NOMO-1 treated with DMSO at 0.1 percent for 48 hours (cell line): Measurements from ENCODE around the gene ACOT12.
"Not testable (repeated sequence)": the region's sequence is repeated elsewhere in the genome, so short reads cannot be mapped to it uniquely, and the experiment has no call there.

Source experiments
- DNase-seq: peaks from one replicate; lab custom pipeline; 2025; ENCODE audit not compliant: unreplicated experiment; lab: John Stamatoyannopoulos, UW

ACOT12 gene

DNA sequence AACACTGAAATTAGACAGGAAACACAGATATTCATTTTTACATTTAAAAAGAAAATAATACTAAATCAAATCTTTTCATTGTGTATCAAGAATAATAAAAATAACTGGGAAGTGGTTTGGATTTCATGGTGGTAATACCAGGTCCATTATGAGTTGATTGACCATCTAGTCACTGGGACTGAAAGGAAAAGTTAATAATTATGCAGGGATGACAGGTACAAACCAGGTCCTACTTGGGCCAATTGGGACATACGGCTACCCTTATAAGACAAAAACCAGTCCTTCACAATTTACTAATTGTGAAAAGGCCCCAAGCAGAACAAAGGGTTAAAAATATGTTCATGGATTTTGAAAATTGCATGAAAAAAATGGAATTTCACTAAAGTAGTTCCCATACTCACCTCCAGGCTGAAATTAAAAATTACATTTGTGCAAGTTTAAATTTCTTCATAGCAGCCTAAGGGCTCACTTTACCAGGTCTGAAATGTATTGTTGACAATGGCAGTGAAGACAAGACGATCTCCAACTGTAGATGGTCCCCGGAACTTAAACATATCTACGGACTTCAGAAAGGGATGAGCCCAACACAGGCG is 48.4 kb downstream of the ACOT12 start:
- DNase-seq: no peak

DNA sequence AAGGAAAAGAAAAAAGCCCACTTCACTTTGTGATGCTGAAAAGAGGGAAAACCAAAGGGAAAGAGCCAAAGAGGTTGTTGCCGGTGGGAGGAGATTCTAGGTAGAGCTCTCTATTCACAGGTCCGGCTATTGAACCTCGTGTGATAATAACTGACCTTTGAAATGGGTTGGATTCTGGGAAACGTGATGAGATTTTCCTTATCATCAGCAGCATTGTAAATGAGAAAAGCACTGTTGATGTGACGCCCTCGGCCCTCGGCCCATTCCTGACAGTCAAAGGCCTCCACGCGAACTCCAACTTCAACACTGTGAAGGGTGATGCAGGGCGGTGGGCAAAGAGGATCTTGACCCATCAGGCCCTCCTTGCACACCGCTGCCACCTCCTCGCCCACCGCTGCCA is 49.2 kb downstream of the ACOT12 start:
- no peak for DNase-seq

DNA sequence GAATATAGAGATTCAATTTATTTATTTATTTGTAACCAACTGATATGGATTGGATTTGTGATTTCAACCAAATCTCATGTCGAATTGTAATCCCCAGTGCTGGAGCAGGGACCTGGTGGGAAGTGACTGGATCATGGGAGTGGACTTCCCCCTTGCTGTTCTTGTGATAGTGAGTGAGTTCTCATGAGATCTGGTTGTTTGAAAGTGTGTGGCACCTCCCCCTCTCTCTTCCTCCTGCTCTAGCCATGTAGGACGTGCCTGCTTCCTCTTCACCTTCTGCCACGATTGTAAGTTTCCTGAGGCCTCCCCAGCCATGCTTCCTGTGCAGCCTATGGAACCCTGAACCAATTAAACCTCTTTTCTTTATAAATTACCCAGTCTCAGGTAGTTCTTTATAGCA is 55.7 kb downstream of the ACOT12 start:
- not testable (repeated sequence) for DNase-seq

DNA sequence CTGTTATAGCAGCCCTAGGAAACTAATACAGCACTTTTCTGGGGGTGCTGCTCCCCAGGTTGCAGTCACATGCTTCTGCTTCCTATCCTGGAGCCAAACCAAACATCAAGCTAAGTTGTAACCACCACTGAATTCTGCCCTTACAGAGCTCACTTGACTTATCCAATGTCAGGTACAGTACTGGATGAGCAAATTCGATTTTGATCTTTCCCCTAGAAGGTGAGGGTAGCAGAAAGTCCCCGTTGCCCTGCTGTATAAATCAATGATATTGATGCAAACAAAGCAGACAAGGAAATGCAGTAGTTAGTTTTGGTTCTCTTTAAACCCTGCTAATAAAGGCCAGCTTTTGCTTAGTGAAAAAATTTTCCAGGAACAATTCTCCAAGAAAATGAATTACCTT is 56.1 kb downstream of the ACOT12 start:
- DNase-seq: no peak

DNA sequence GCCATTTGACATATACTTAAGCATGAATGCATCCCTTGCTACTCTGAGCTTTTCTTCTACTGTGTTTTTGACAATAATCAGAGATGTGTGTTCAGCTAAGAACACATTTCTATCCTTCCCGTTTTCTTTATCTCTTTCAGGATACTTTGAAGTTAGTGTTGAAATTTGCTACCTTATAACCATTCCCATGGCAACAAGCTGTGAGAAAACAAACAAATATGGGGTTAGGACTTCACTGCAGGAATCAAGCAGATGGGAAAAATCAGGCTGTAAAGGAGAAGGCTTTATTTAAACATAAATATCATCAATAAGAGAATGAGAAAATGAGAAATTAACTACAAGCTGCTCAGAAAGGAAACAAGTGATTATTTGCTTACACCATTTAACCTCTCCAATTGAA is 57.4 kb downstream of the ACOT12 start:
- DNase-seq: no peak

DNA sequence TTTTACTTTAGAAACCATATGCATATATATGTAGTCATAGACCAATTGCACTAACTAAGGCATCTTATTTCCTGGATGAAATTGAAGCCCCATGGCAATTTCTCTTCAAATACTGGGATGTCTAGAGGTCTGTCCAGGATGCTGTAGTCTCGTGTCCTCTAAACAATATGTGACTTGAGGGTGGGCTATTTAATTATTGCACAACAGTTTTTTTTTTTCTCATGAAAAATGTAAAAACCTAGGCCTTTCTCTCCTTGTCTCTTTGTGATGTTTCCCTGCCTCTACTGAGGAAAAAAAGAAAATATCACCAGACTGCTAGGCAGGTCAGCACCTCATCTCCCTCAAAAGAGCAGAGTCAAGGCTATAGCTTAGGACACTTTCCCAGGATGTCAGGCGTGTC is 58.0 kb downstream of the ACOT12 start:
- no peak for DNase-seq

DNA sequence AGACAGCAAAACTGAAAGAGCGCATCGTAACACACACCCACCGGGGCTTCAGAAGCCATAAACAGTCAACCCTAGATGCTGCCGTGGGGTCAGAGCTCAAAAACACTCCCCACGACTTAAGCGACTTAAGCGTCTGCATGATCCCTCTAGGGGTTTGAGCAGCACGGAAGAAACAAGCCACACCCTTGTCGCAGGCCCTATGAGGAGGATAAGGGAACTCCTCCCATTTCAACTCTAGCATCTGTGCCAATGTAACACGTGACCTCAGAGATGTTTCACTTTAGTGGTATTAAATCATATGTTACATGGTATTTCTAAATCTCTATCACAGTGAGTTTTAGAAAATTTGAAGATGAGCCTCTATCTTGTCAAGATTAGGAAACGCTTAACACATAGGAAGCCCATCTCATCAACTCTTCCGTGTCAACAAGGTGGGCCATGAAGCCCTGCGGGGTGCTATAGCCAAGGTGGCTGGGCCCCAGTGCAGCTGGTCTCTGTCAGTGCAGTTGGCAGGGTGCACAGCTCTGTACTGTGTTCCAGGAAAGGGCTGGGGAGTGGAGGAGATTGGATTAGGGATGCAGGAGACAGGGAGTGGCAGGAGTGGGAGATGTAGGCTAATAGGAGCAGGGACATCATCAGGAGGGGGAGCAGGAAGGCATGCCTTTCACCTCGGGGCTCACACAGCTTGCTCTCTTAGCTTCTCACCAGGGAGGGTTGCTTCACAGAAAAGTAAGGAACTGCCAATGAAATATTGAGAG is 59.5 kb downstream of the ACOT12 start:
- DNase-seq: no peak

DNA sequence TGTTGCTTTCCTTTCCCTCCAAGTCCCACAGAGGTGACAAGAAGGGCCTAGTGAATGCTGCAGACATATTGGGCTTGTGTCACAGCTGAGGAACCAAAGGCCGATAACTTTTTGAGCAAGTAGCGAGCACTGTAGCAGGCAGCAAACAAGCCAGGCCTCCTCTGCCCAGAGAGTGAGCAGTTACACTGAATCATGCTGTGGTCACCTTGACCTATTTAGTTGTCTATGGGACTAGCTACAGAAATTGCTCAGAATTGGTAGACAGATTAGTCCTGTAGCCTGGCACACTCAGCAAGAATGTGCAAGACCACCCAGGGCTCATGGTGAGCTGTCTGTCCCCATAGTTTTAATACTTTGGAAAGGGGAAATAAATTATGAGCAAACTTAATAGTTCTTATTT is 67.4 kb downstream of the ACOT12 start:
- DNase-seq: no peak

DNA sequence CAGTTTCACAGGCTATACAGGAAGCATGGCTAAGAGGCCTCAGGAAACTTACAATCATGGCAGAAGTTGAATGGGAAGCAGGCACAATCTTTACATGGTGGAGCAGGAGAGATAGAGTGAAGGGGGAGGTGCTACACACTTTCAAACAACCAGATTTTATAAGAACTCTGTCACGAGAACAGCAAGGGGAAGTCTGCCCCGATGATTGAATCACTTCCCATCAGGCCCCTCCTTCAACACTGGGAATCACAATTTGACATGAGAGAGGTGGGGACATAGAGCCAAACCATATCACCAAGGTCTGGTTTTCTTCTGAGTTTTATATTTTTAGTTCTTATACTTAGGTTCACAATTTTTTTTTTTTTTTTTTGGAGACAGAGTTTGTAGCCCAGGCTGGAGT is 76.4 kb downstream of the ACOT12 start:
- DNase-seq: no peak

DNA sequence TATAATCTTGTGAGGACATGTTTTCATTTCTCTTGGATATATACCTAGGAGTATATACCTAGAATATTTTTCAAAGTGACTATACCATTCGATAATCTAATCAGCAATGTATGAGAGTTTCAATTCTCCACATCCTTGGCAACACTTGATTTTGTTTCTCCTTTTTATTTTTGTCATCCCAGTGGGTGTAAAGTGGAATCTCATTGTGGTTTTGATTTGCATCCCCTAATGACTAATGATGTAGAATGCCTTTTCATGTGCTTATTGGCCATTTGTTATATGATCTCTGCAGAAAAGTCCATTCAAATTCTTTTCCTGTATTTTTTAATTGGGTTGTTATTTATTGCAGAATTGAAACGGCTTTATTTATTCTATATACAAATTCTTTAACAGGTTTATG is 77.4 kb downstream of the ACOT12 start:
- DNase-seq: no peak

DNA sequence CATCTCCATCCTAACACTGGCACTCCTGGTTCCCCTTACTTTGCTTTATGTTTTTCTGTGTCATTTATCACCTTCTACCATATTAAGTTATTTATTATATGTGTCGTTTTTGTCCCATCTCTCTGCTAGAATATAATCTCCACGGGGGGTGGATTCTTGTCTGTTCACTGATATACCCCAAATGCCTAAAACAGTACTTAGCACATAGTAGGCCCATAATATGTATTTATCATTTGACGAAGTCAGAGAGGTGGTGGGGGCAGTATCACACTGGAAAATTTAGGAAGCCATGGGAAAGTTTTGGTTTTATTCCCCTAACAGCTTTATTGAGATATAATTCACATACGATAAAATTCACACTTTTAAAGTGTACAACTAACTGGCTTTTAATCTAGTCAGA is 78.1 kb downstream of the ACOT12 start:
- no peak for DNase-seq

DNA sequence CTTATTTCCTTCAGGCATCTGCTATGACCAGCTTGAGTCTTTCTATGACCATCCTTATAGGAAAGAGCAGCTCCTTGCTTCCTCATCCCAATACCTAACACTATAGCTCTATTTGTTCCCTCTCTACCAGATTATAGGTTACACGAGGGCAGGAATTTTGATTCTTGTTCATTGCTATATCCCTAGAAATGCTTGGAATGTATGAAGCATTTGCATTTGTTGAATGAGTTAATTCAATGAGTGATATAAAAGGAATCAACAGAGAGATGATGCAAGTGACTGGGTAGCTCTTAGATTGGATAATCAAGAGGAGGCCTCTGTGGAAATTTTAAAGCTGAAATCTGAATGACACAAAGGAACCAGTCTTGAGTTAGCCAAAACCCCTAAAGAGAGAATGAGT is 78.6 kb downstream of the ACOT12 start:
- DNase-seq: no peak

DNA sequence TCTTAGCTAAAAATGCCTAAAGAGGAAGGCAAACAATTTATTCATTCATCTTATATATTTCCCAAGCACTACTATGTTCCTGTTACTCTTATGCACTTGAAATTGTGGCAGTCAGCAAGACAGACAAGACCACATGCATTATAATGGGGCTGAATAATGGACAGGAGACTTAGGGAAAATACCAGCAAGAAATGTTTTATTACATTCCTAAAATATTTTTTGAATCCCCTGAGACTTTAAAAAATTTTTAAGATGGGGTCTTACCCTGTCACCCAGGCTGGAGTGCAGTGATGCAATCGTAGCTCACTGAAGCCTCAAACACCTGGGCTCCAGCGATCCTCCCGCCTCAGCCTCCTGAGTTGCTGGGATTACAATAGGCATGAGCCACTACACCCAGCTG is 79.4 kb downstream of the ACOT12 start:
- DNase-seq: no peak

DNA sequence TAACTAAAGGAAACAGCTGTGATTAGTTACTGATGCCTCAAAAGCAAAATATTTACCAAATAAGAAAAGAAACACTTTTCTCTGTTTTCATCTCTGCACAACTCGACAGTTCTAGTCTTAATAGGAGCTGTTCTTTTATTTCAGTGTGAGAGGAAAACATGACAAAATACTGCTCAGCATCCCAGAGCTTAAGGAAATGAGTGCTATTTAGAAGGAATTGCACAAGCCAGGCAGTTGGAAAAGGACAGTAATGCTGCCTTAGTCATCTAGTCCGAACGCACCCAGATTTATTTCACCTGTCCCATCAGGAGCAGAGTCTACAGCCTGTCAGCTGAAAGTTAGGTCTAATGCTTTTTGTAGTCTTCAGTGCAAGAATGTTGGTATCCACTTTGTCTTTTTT is 80.2 kb downstream of the ACOT12 start:
- DNase-seq: no peak

DNA sequence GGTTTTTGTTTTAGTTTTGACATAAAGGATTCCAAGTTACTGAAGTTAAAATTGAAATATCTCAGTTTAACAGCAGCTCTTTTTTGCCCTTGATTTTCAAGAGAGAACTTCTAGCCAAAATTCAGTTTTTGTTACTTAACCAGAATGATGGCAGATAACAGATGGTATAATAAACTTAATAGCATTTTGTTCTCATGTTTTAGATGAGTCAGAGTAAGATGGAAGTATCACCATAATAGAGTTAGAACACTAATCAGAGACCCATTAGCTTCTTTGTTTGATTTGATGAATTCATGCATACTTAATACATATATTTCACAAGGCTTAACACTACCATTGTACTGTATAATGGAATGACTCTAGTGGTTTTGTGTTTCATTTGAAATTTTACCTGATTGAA is 80.7 kb downstream of the ACOT12 start:
- no peak for DNase-seq

DNA sequence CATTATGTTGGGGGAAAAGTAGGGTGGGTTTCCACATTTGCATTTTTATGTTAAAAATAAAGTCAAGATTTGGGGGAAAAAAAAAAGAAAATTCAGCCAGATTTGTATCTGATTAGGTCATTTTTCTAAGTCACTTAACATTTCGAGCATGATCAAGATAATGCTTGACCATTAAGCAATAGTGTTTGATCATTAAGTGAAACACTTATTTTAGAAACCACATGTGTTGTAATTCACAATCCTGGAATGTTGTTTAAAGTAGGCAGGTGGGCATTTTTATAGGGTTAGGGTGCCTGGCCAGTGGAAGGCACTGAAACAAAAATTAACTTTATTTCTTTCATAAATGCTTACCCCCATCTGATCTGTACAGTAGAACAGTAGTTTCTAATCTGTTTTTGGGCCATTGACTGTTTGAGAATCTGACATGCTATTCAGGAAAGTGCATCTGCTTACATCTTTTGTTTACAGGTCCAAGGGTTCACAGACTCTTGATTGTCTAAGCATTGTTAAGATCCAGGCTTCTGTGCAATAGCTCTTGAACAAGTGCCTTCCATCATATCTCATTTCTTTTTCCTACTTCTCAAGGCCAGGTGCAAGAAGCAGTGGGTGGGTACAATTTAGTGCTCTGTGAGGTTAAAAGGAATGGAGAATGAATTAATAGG is 83.4 kb downstream of the ACOT12 start:
- no peak for DNase-seq

DNA sequence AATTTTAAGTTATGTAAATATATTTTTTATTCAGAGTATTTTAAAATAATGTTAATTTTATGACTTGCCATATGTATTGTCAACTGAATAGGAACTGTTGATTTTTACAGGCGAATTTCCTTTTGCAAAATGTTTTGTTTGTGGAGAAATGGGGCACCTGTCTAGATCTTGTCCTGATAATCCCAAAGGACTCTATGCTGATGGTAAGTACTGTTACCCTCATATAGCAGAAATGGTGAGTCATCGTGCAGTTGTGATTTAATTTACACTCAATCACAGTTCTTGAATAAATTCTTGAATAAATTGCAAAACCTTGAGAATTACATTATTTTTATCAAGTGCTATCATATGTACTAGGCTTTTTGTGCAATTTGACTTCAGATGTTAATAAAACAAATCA is 85.1 kb downstream of the ACOT12 start:
- DNase-seq: no peak

DNA sequence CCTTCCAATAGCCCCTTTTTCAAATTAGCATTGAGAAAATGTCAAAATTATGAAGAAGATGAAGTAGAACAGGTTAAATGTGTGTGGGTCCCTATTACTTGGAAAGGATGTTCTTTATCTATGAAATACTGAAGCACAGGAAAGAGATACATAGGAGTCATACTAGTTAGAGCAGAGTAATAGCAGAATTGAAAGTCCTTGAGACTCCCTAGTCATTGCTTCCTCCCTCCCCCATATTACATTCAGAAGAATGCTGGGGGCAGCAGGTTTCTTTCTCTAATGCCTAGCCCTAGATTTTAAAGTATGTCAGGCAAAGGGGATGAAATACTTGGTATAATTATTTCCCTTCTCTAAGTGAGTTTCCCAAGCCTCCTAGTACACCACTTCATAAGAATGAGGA is 88.1 kb downstream of the ACOT12 start:
- DNase-seq: no peak

DNA sequence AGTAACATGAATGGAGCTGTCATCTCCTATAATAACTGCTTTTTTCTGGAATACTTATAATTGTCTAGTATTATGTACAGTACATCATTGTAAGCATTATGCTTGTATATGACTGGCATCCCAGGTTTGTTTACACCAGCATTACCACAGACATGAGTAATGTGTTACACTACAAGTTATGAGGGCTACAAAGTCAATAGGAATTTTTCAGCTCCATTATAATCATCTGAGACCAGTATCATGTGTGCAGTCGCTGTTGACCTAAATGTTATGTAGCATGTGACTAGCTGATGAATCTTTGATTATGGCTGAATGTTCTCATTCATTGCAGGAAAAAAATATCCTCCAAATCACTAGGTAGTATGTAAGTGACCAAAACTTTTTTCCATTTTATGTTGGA is 90.4 kb downstream of the ACOT12 start:
- DNase-seq: no peak

DNA sequence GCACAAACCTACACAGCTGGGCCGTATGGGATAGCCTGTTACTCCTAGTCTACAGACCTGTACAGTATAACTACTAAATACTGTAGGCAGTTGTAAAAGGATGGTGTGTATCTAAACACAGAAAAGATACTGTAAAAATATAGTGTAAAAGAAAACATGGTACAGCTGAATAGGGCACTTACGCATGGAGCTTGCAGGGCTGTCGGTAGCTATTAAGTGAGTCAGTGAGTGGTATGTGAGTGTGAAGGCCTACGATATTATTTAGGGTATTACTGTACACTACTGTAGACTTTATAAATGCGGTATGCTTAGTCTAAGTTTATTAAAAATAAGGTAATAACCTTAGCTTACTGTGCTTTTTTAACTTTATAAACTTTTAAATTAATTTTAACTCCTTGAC is 91.3 kb downstream of the ACOT12 start:
- DNase-seq: no peak

DNA sequence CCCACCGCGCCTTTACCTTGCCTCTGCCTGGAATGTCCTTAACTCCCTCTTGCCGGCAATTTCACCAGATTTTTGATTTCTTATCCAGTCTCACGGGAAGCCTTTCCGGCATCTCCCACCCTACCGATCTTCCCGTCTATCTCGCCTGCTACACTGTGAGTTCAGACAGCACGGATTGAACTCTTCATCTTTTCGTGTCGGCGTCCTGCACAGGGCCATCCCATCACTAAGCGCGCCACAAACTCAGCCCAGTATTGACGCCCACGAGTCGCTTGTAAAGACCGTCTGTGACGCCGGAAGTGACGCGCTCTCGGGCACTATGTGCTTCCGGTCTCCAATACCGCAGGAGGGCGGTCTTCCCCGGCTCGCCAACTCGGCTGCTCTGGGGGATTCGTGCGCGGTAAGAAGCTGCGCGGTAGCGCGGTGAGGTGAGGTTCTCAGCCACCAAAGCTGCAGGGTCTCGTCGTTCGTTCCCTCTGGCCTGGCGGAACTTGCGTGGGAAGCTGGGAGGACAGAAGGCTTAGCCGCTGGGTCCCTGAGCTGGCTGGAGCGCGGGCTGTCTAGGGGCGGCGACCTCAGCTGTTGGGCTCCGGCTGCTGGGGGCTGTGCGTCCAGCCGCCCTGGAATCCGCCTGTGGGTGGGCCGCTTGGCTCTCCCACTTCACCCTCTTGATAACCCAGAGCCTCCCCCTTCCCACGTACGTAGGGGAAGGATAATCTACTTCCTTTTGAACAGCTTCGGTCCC is 92.5 kb downstream of the ACOT12 start, which contains the start of gene ZCCHC9:
ZCCHC9 (plus strand) TSS at position 317 of the 745 bp plus-strand sequence. CDS start 3,171 bp downstream, outside the sequence.
- DNase-seq: peak; percentile 96

DNA sequence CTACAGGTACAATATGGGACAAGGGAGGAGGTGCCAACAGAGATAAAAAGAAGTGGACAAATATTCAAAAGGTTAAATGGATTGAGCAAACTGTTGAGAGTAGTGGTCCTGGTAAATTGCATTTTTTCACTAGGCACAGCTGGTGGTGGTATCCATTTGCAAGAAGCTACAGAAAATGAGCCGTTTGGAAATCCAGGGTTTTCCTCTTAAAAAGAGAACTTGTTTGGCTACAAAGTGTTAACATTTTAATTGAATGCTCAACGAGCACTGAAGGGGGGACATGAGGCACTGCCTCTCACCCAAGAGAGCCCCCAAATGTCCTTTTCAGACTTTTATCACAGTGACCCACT is 93.0 kb downstream of the ACOT12 start:
- no peak for DNase-seq
